ENCODE results near the gene BRINP2. TPM values are rescaled to one million over a fixed set of nuclear protein-coding genes. Genes with fewer than 3 reads are reported as not detected.
A peak's percentile ranks its signal among the peaks of the same experiment; 100 is the strongest.

The BRINP2 gene
- total and polyA plus RNA-seq, 4 donors = 0.05 to 0.75 (median 0.36) TPM

DNA sequence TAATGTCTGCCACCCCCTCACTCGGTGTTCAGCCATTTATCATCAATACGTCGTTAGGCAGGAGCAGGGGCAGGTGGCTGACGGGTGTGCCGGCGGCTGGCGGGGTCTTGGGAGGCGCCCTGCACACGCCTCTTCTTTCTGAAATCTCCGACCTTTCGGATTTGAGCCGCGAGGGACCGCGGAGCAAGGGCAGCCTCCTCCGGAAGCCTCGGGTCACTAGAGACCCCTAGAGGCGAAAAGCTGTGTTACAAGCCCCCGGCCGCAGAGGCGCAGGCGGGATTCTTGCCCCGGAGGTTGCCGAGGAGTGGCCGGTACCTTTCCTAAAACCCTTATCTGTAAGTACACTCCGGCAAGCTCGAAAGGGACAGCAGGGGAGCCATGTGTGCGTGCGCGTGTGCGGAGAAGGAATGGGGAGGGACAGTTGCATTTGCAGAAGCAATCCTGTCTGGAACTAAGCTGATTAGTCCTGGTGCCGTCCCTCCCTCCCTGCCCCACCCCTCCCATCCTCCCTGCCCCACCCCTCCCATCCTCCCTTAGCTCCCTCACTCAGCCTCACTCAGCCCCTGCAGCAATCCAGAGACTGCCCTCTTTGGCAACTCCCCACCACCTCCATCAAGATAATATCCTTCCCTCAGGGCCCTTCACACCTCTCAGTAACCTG, 11.0 kb downstream of the BRINP2 start:
- Histone ChIP-seq H3K4me1 (ENCODE audit: control insufficient read depth in 4 of 4, insufficient read depth in 4 of 4, low read length in 3 of 4) (peaks cover 0 to 9% (median 6%) of the 10 kb centered on the region in 4 donors), H3K9ac (ENCODE audit: low read depth in 1 of 2, low read length in 2 of 2) (no peak overlapping the region), H3K27me3 (ENCODE audit: control insufficient read depth in 4 of 4, insufficient read depth in 4 of 4, low read length in 3 of 4) (peaks cover 0 to 5% (median 0%) of the 10 kb centered on the region in 4 donors), H3K9me3 (ENCODE audit: control insufficient read depth in 4 of 4, low read length in 3 of 4) (no peaks in the 10 kb centered on the region), H3K36me3 (ENCODE audit: control insufficient read depth in 4 of 4, insufficient read depth in 3 of 4, low read depth in 1 of 4, low read length in 3 of 4) (no peaks in the 10 kb centered on the region), H3K27ac (ENCODE audit: low read depth in 1 of 2, low read length in 2 of 2) (no peak overlapping the region), H3K4me3 (ENCODE audit: low read depth in 1 of 3, low read length in 3 of 3) (peak overlapping the region in 2 of 3 donors; percentile 8 to 36)
- TF ChIP-seq RXRA (IDR thresholded peaks at IDR 0.05) = no peak
- TF ChIP-seq RAD21 (IDR thresholded peaks at IDR 0.05) = peak; percentile 74 to 82
- TF ChIP-seq CTCF (IDR thresholded peaks at IDR 0.05; ENCODE audit: low read depth, low read length, missing input control) = peak; percentile 74
- DNase-seq (ENCODE audit: low spot score) = peak; percentile 67
- 1% methylated on average over 32 of the region's 32 CpGs for WGBS

DNA sequence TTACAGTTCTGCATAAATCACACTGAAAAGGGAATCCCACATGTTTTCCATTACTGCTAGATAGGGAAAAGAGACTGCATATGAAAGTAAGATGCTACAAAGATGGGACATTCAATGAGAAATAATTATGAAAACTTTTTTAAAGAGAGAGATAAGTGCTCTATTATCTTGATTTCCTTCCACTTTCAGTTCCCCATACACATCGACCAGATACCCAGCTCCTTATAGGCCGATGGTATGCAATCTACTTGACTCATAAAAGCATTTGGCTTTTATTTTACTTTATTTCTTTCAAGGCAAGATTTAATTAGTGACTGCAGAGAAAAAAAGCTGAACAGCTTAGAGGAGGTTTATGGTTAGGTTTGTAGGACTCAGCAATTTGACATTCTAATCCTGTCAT, 13.1 kb downstream of the BRINP2 start:
- no peak overlapping the region for H3K27ac ChIP-seq (ENCODE audit: low read depth in 1 of 2, low read length in 2 of 2)
- H3K36me3 ChIP-seq (ENCODE audit: control insufficient read depth in 4 of 4, insufficient read depth in 3 of 4, low read depth in 1 of 4, low read length in 3 of 4) = no peaks in the 10 kb centered on the region
- TF ChIP-seq, protein P1, sequence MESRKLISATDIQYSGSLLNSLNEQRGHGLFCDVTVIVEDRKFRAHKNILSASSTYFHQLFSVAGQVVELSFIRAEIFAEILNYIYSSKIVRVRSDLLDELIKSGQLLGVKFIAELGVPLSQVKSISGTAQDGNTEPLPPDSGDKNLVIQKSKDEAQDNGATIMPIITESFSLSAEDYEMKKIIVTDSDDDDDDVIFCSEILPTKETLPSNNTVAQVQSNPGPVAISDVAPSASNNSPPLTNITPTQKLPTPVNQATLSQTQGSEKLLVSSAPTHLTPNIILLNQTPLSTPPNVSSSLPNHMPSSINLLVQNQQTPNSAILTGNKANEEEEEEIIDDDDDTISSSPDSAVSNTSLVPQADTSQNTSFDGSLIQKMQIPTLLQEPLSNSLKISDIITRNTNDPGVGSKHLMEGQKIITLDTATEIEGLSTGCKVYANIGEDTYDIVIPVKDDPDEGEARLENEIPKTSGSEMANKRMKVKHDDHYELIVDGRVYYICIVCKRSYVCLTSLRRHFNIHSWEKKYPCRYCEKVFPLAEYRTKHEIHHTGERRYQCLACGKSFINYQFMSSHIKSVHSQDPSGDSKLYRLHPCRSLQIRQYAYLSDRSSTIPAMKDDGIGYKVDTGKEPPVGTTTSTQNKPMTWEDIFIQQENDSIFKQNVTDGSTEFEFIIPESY (IDR thresholded peaks at IDR 0.05) = no peak
- no peak for TF ChIP-seq YY1 (IDR thresholded peaks at IDR 0.05)
- no peak for TF ChIP-seq HNF4G (IDR thresholded peaks at IDR 0.05)
- TF ChIP-seq TAF1 (conservative IDR thresholded peaks at IDR 0.05) = no peak
- no peak for TF ChIP-seq EGR1 (IDR thresholded peaks at IDR 0.05; ENCODE audit: low read depth in 2 of 2)
- no peak for TF ChIP-seq FOXA1 (IDR thresholded peaks at IDR 0.05)
- TF ChIP-seq GABPA (IDR thresholded peaks at IDR 0.05 in 1 of 2, conservative IDR thresholded peaks at IDR 0.05 in 1 of 2) = no peak
- TF ChIP-seq SP1 (IDR thresholded peaks at IDR 0.05) = no peak
- no peak overlapping the region for H3K4me3 ChIP-seq (ENCODE audit: low read depth in 1 of 3, low read length in 3 of 3)
- 77% methylated on average over 2 of the region's 2 CpGs for WGBS
- H3K9ac ChIP-seq (ENCODE audit: low read depth in 1 of 2, low read length in 2 of 2) = no peak overlapping the region
- no peak for DNase-seq (ENCODE audit: low spot score)
- H3K9me3 ChIP-seq (ENCODE audit: control insufficient read depth in 4 of 4, low read length in 3 of 4) = no peaks in the 10 kb centered on the region
- H3K4me1 ChIP-seq (ENCODE audit: control insufficient read depth in 4 of 4, insufficient read depth in 4 of 4, low read length in 3 of 4) = peaks cover 0 to 9% (median 6%) of the 10 kb centered on the region in 4 donors
- H3K27me3 ChIP-seq (ENCODE audit: control insufficient read depth in 4 of 4, insufficient read depth in 4 of 4, low read length in 3 of 4) = peaks cover 0 to 5% (median 0%) of the 10 kb centered on the region in 4 donors

GRCh38 chr1:177185209-177185608, 14.5 kb downstream of the BRINP2 start:
- no peak for DNase-seq (ENCODE audit: low spot score)
- no peak overlapping the region for H3K4me3 ChIP-seq (ENCODE audit: low read depth in 1 of 3, low read length in 3 of 3)

More at GRCh38 chr1:177185209-177185608, 14.5 kb downstream of the BRINP2 start:
- H3K9ac ChIP-seq (ENCODE audit: low read depth in 1 of 2, low read length in 2 of 2) = no peak overlapping the region
- no peaks in the 10 kb centered on the region for H3K9me3 ChIP-seq (ENCODE audit: control insufficient read depth in 4 of 4, low read length in 3 of 4)
- no peaks in the 10 kb centered on the region for H3K27me3 ChIP-seq (ENCODE audit: control insufficient read depth in 4 of 4, insufficient read depth in 4 of 4, low read length in 3 of 4)
- peaks cover 0 to 9% (median 6%) of the 10 kb centered on the region in 4 donors for H3K4me1 ChIP-seq (ENCODE audit: control insufficient read depth in 4 of 4, insufficient read depth in 4 of 4, low read length in 3 of 4)
- H3K36me3 ChIP-seq (ENCODE audit: control insufficient read depth in 4 of 4, insufficient read depth in 3 of 4, low read depth in 1 of 4, low read length in 3 of 4) = no peaks in the 10 kb centered on the region
- WGBS = 78% methylated on average over 5 of the region's 5 CpGs
- TF ChIP-seq MAX (IDR thresholded peaks at IDR 0.05) = no peak
- peak; percentile 37 for TF ChIP-seq CTCF (IDR thresholded peaks at IDR 0.05; ENCODE audit: low read depth, low read length, missing input control)
- H3K27ac ChIP-seq (ENCODE audit: low read depth in 1 of 2, low read length in 2 of 2) = no peak overlapping the region
